Testis (tissue), 2 donors: ENCODE results near the gene SHROOM2.

ENCODE experiments used
- CTCF ChIP-seq, 3 experiments: fragments of 450-650 bp in 2 of 3; fragments of 200-600 bp in 1 of 3; sonication (generic) in 1 of 3; IDR thresholded peaks; one replicate each; pipeline ENCODE4 v1.5.1; 2016 to 2019; ENCODE audit warnings: antibody characterized with exemption in 3 of 3, mild to moderate bottlenecking in 2 of 3, moderate library complexity in 1 of 3
- POLR2A ChIP-seq: fragments of 450-650 bp; IDR thresholded peaks from one replicate; pipeline ENCODE4 v1.6.1; 2017; ENCODE audit warnings: antibody characterized with exemption, mild to moderate bottlenecking, moderate library complexity

GRCh38 chrX:9747644-9748043 is 38.6 kb upstream of the SHROOM2 start:
- TF ChIP-seq CTCF (IDR thresholded peaks at IDR 0.05), result no peak
- TF ChIP-seq POLR2A, result no peak
